Muscle of leg (tissue), 11 donors: ENCODE results near the gene SEL1L3. TPM values are rescaled to one million over a fixed set of nuclear protein-coding genes. Genes with fewer than 3 reads are reported as not detected.
A peak's percentile ranks its signal among the peaks of the same experiment; 100 is the strongest.

ENCODE experiments used
- DNase-seq: peaks from one replicate; pipeline ENCODE4 v3.0.0; 2013
- H3K27ac ChIP-seq: one replicate; pipeline ENCODE4 v1.5.1; 2013; ENCODE audit warnings: mild to moderate bottlenecking, low read length, control low read depth
- H3K27me3 ChIP-seq: one replicate; pipeline ENCODE4 v1.6.1; 2013; ENCODE audit warnings: low read length; ENCODE audit not compliant: control insufficient read depth, insufficient read depth
- H3K36me3 ChIP-seq: one replicate; pipeline ENCODE4 v1.6.1; 2013; ENCODE audit warnings: low read length; ENCODE audit not compliant: control insufficient read depth, insufficient read depth
- H3K4me1 ChIP-seq: one replicate; pipeline ENCODE4 v1.6.1; 2013; ENCODE audit warnings: low read length; ENCODE audit not compliant: control insufficient read depth, insufficient read depth
- H3K4me3 ChIP-seq: one replicate; pipeline ENCODE4 v1.5.1; 2013; ENCODE audit warnings: low read length, control low read depth
- H3K9me3 ChIP-seq: replicated peaks from 2 replicates; pipeline ENCODE4 v1.6.1; 2013; ENCODE audit warnings: low read depth, low read length; ENCODE audit not compliant: control insufficient read depth
- WGBS: methylation state at CpG from one replicate; pipeline ENCODE4 v1.1.5; 2013; ENCODE audit warnings: missing lambda C conversion rate; ENCODE audit not compliant: insufficient coverage; 5-methylcytosine and 5-hydroxymethylcytosine counted together
- polyA plus RNA-seq, 8 donors: library from polyadenylated mRNA; unstranded; fragments of 120-200 nt; gene quantifications; one replicate each; pipeline versions ENCODE4 v1.2.1 to v1.2.3, GENCODE V29; 2013; ENCODE audit warnings: inconsistent platforms in 1 of 8, low replicate concordance in 1 of 8; ENCODE audit not compliant: insufficient read length in 8 of 8, insufficient read depth in 1 of 8
- total RNA-seq: library from RNA; stranded (reverse); fragments of 120-200 nt; gene quantifications from one replicate; pipeline ENCODE4 v1.2.4, GENCODE V29; 2013

SEL1L3 gene
- total and polyA plus RNA-seq, 9 donors: 10.8 to 21.3 (median 16.8) TPM

GRCh38 chr4:25896776-25897539, 34.2 kb upstream of the SEL1L3 start:
- WGBS: 100% methylated on average over 1 of the region's 5 CpGs
- no peak for DNase-seq
- H3K27ac ChIP-seq: no peak overlapping the region
- no peak overlapping the region for H3K4me3 ChIP-seq
- no peaks in the 10 kb centered on the region for H3K9me3 ChIP-seq
- H3K4me1 ChIP-seq: peaks cover 2% of the 10 kb centered on the region
- no peaks in the 10 kb centered on the region for H3K27me3 ChIP-seq
- H3K36me3 ChIP-seq: no peaks in the 10 kb centered on the region

- Histone ChIP-seq H3K27ac (no peak overlapping the region), H3K9me3 (no peaks in the 10 kb centered on the region), H3K27me3 (no peaks in the 10 kb centered on the region), H3K4me1 (peaks cover 13% of the 10 kb centered on the region), H3K36me3 (no peaks in the 10 kb centered on the region), H3K4me3 (no peak overlapping the region)
- WGBS: no CpG with 5 or more reads among the region's 6 CpGs
- DNase-seq: no peak
Observed at GRCh38 chr4:25892796-25893195, 30.0 kb upstream of the SEL1L3 start.

DNA sequence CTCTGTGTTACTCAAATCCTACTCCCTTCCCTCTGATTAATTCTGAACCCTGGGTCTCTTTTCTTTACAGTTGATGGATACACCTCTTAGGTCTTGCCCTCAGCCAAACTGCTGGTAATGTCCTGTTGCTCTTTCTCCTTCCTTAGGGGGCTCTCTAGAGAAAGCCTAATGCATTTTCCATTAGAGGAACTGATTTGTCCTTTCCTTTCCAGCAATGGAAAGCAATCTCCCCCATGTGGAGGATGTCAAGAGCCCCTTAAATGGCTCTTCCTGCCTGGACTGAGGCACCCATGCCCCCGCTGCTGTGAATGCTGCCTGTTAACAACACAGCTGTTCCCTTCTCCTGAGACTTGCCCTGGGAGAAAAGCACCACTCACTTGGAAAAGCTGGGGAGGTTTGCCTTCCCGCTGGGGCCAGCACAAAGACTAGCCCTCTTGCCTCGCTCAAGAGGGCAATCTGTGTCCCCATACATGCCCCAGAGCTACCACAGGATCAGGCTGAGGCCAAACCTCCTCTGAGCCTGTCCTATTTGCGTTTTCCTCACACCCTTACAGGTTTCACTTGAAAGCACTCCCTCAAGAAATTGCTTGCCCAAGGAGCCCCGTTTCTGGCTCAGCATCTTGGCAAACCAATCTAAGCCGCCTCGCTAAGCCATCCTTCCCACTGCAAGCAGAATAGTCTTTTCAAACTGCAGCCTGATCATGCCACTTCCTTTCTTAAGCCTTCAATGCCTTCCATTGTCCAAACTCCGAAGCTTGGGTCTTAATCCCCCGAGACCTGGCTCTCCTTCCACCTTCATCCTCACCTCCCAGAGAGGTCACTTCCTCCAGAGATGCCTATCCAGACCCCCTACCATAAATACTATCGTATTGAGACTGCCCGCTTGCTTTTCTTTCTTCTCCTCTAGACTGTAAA, 28.0 kb upstream of the SEL1L3 start:
- no peaks in the 10 kb centered on the region for H3K36me3 ChIP-seq
- no peaks in the 10 kb centered on the region for H3K9me3 ChIP-seq
- peaks cover 13% of the 10 kb centered on the region for H3K4me1 ChIP-seq
- peak; percentile 51 for DNase-seq
- H3K4me3 ChIP-seq: no peak overlapping the region
- no peaks in the 10 kb centered on the region for H3K27me3 ChIP-seq
- peak overlapping the region; percentile 11 for H3K27ac ChIP-seq
- WGBS: 40% methylated on average over 9 of the region's 11 CpGs

DNA sequence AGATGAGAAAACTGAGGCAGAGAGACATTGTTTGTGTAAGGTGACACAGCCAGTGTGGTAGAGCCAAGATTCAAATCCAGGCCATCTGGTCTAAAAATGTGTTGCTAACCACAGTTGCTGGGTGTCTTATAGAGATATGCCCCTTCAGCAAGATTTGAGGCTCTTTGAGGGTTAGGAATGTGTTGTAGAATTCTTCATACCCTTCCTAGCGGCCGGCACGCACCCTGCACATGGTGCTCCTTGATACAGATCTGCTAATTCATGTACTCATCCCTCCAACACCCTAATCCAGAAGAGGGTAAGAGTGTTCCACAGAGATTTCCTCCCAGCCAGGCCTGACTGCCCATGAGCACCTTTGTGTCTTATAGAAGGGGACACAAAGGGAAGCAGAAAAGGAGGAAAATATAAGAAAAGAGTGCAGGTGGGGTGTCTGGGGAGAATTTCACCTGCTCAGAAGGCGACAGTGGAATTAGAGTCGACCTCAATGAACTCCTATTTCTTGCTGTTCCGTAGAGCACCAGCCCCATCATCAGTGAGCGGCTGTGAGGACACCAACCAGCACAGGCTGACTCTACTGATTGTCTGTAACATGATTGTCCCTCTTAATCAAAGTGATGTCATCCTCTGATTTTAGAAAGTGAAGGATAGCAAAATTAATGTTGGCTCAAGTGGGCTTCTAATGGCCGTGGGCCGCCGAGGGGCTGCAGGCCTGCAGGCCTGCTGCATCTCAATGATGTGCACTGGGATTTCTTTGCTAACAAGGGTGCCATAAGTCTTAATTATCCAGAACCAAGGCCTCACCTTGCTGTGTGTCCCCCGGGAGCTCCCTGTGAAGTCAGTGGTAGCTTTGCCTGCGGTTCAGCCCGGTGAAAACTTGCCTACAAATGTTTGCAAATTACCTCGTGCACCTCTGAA, 27.1 kb upstream of the SEL1L3 start:
- 85% methylated on average over 6 of the region's 14 CpGs for WGBS
- Histone ChIP-seq H3K4me3 (no peak overlapping the region), H3K36me3 (no peaks in the 10 kb centered on the region), H3K27ac (peak overlapping the region; percentile 11), H3K4me1 (peaks cover 13% of the 10 kb centered on the region), H3K27me3 (no peaks in the 10 kb centered on the region), H3K9me3 (no peaks in the 10 kb centered on the region)
- DNase-seq: no peak

GRCh38 chr4:25888781-25889180, 26.0 kb upstream of the SEL1L3 start:
- H3K4me3 ChIP-seq: no peak overlapping the region
- no peaks in the 10 kb centered on the region for H3K36me3 ChIP-seq
- peaks cover 13% of the 10 kb centered on the region for H3K4me1 ChIP-seq
- no peak for DNase-seq
- H3K27ac ChIP-seq: no peak overlapping the region
- H3K9me3 ChIP-seq: no peaks in the 10 kb centered on the region
- no peaks in the 10 kb centered on the region for H3K27me3 ChIP-seq

DNA sequence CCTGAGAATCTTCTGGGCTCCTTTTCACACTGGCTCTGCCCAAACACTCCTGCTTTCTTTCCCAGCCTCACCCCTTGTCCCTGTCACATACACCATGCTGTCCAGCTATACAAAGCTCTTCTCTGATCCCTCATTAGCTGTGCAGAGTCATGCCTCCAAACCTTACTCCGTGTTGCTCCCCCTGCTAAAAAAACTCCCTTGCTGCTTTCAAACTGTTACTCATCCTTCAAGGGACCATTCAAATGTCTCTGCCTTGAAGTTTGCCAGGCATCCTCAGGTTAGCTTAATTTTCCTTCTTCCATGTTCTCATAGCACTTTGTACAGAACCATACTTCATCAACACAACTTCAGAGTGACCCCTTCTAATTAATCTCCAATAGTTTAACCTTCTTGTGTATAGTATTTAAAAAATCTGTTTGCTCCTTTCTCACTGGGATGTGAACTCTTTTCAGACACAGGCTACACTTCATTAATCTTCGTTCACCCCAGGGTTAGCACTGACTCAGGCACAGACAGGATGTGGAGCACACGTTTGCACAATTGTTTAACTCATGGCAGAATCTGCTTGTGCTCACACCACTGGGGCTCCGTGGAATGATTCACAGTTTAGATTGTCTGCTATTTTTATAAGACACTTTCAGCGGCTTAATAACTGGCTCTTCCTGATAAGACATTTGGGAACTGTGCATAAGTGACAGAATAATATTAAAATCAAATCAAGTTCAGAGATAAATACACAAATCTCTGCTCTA, 21.4 kb upstream of the SEL1L3 start:
- Histone ChIP-seq H3K4me1 (peaks cover 5% of the 10 kb centered on the region), H3K36me3 (no peaks in the 10 kb centered on the region), H3K27me3 (no peaks in the 10 kb centered on the region), H3K9me3 (no peaks in the 10 kb centered on the region), H3K27ac (no peak overlapping the region), H3K4me3 (no peak overlapping the region)
- no peak for DNase-seq
- 25% methylated on average over 3 of the region's 5 CpGs for WGBS

DNA sequence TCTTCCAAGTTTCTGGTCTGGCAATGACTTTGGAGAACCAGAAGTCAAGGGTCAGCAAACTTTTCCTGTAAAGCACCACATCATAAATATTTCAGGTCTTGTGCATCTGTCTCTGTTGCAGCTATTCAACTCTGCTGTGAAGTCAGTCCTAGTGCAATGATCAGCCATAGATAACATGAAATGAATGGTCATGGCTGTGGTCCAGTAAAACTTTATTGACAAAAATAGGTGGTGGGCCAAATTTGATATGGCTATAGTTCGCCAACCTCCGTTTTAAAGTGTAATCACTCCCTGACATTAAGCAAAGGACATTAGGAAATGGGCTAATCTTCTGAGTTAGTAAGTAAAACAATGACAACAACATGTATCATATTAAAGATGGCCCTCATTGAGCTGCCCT, 20.8 kb upstream of the SEL1L3 start:
- H3K36me3 ChIP-seq: no peaks in the 10 kb centered on the region
- DNase-seq: no peak
- no CpG with 5 or more reads among the region's 2 CpGs for WGBS
- no peaks in the 10 kb centered on the region for H3K27me3 ChIP-seq
- H3K27ac ChIP-seq: no peak overlapping the region
- peaks cover 5% of the 10 kb centered on the region for H3K4me1 ChIP-seq
- H3K4me3 ChIP-seq: no peak overlapping the region
- H3K9me3 ChIP-seq: no peaks in the 10 kb centered on the region

GRCh38 chr4:25882226-25882625, 19.4 kb upstream of the SEL1L3 start:
- Histone ChIP-seq H3K36me3 (no peaks in the 10 kb centered on the region), H3K27me3 (no peaks in the 10 kb centered on the region), H3K27ac (no peak overlapping the region), H3K9me3 (no peaks in the 10 kb centered on the region), H3K4me1 (peaks cover 5% of the 10 kb centered on the region), H3K4me3 (no peak overlapping the region)
- WGBS: 64% methylated on average over 4 of the region's 4 CpGs
- DNase-seq: no peak

DNA sequence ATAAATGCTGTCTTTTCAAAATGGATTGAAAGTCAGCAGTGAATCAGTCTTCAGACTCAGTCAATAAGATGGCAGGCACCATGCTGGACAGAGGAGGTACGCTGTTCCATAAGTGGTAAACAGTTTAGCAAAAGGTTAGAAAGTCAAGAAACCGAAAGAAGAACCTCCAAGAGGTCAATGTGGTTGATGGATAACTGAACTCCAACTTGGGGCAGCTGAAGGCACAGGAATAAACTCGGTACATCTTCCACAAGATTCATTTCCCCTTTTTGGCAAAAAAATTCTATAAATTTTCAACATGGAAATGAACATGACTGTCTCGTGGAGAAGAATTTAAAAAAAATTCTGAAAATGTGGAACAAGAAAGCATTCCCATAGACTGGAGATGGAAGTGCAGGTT, 18.4 kb upstream of the SEL1L3 start:
- no peaks in the 10 kb centered on the region for H3K9me3 ChIP-seq
- WGBS: no CpG with 5 or more reads among the region's 4 CpGs
- no peak overlapping the region for H3K4me3 ChIP-seq
- H3K36me3 ChIP-seq: no peaks in the 10 kb centered on the region
- peak; percentile 31 for DNase-seq
- no peak overlapping the region for H3K27ac ChIP-seq
- H3K27me3 ChIP-seq: no peaks in the 10 kb centered on the region
- H3K4me1 ChIP-seq: peaks cover 5% of the 10 kb centered on the region
